IPS DF 6.9 (cell line): ENCODE measurements around the gene SCRN2.

Experiments used
- DNase-seq: peaks from one replicate; pipeline ENCODE4 v3.0.0-alpha.2; 2013; ENCODE audit warnings: low read depth, low spot score
- H3K27ac ChIP-seq: one replicate; pipeline ENCODE4 v1.5.1; 2013; ENCODE audit warnings: low read length, control low read depth
- H3K27me3 ChIP-seq: 2 replicates; pipeline ENCODE4 v1.6.1; 2013; ENCODE audit warnings: mild to moderate bottlenecking, low read length; ENCODE audit not compliant: control insufficient read depth, insufficient read depth
- H3K36me3 ChIP-seq: 2 replicates; pipeline ENCODE4 v1.6.1; 2013; ENCODE audit warnings: low read length; ENCODE audit not compliant: control insufficient read depth, insufficient read depth
- H3K4me1 ChIP-seq: 2 replicates; pipeline ENCODE4 v1.6.1; 2013; ENCODE audit warnings: low read length; ENCODE audit not compliant: control insufficient read depth, insufficient read depth
- H3K4me3 ChIP-seq: 2 replicates; pipeline ENCODE4 v1.5.1; 2013; ENCODE audit warnings: mild to moderate bottlenecking, low read length
- H3K9me3 ChIP-seq: 2 replicates; pipeline ENCODE4 v1.6.1; 2013; ENCODE audit warnings: low read length, inconsistent platforms; ENCODE audit not compliant: control insufficient read depth, insufficient read depth
- WGBS: extraction: QIAGEN DNeasy Blood & Tissue Kit; methylation state at CpG from one replicate; pipeline ENCODE4 v1.1.7; 2013; ENCODE audit warnings: mixed read lengths, missing lambda C conversion rate; ENCODE audit not compliant: insufficient read length, insufficient coverage; 5-methylcytosine and 5-hydroxymethylcytosine counted together

Gene SCRN2

DNA sequence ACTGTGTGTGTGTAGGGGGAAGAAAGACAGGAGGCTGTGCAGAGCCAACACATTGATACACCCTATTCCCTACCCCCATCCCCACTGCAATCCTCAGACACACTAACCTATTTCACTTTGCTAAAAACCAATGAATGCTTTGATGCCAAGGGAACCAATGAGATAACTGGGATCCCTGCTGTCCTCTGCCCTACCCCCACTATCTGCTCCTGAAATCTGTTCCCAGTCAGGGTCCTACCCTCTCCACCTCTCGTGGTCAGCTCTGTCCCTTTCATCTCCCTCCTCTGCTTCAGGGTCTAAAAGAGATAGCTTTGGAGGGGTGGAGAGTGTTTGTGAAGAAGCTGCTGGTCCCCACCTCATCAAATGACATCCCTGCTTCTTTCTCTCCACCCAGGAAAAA lies 29.0 kb upstream of the SCRN2 start:
- peaks cover 4% of the 10 kb centered on the region; the same call in 1 of the 2 replicates for H3K27me3 ChIP-seq
- DNase-seq: no peak
- no peaks in the 10 kb centered on the region for H3K36me3 ChIP-seq

DNA sequence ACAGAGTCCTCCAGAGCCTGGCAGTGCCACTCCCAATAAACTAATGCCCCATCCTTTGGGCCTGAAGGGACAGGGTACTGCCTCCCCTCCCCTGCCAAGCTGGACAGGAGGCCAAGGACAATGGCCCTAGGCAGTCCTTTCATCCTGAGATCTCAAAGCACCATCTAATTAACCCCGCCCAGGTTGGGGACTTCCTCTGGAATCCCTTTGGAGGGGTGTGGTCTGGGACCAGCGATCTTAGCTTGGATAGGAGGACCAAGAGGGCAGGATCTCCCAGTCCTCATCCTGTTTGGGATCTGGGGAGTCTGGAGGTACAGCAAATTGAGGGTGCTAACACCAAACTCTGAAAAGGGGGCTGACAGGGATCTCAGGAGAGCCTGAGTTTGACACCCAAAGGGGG lies 28.0 kb upstream of the SCRN2 start:
- WGBS: no CpG with 5 or more reads among the region's 2 CpGs
- no peak for DNase-seq

More for the DNA sequence above, 29.0 kb upstream of the SCRN2 start:
- WGBS: no CpG with 5 or more reads among the region's 1 CpG
- 0 out of 2 replicates have a peak, but pooled peaks cover 1% of the 10 kb centered on the region for H3K4me1 ChIP-seq
- H3K27ac ChIP-seq: no peak overlapping the region
- no peak overlapping the region for H3K4me3 ChIP-seq
- no peaks in the 10 kb centered on the region for H3K9me3 ChIP-seq

DNA sequence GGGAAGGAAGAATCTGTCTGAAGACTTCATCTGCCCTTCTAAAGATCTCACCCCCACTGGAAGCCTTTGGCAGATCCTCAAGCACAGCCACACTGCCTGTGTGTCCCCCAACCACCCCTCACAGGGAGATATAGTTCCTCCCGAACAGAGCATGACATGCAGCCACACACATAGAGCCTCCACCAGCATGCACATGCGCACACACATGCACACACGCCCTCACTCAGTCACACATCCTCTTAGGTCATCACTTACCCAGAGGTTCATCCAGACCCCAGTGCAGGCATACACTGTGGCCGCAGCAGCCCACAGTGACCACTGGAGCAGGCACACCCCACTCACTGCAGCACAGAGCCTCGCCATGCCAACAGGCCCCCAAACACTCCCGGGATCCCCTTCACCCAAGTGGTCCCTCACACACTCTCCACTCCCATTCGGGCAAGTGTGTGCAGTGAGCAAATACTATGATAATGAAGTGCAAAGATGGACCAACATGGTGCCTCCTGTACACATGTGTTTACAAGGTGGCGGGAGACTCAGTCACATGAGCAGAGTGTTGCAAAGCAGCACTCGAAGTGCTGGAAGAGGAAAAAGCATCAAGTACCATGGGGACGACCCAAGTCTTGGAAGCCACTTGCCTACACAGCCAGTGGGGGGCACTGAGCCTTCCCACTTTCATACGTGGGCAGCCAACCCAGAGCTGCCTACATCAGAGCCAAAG lies 26.9 kb upstream of the SCRN2 start:
- DNase-seq: no peak
- H3K27me3 ChIP-seq: peaks cover 4% of the 10 kb centered on the region; the same call in 1 of the 2 replicates
- H3K36me3 ChIP-seq: no peaks in the 10 kb centered on the region
- no peak overlapping the region for H3K4me3 ChIP-seq
- no CpG with 5 or more reads among the region's 11 CpGs for WGBS
- H3K27ac ChIP-seq: no peak overlapping the region
- H3K9me3 ChIP-seq: no peaks in the 10 kb centered on the region
- H3K4me1 ChIP-seq: 0 out of 2 replicates have a peak, but pooled peaks cover 1% of the 10 kb centered on the region

More for the DNA sequence above, 28.0 kb upstream of the SCRN2 start:
- Histone ChIP-seq H3K9me3 (no peaks in the 10 kb centered on the region), H3K36me3 (no peaks in the 10 kb centered on the region), H3K27me3 (peaks cover 4% of the 10 kb centered on the region; the same call in 1 of the 2 replicates), H3K27ac (no peak overlapping the region), H3K4me3 (no peak overlapping the region), H3K4me1 (0 out of 2 replicates have a peak, but pooled peaks cover 1% of the 10 kb centered on the region)

DNA sequence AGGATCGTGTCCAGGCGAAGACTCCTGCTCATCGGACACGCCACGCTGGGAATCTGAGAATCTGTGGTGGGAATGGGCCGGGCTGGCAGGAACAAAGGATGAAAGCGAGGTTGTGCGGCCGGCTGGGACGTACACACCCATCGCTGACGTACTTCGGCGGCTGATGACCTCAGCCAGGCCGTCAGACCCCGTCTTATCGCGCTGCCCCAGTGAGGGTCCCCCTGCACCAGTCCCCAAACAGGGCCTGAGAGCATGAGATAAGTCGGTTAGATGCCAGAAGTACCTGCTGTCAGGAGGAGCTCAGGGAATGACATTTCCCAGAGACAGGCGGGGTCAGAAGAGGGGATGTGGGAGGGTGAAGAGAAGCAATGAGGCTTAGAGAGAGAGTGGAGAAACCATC lies 25.9 kb upstream of the SCRN2 start:
- H3K4me3 ChIP-seq: no peak overlapping the region
- H3K9me3 ChIP-seq: no peaks in the 10 kb centered on the region
- H3K27me3 ChIP-seq: peaks cover 4% of the 10 kb centered on the region; the same call in 1 of the 2 replicates
- no peak for DNase-seq
- no peaks in the 10 kb centered on the region for H3K36me3 ChIP-seq
- no CpG with 5 or more reads among the region's 20 CpGs for WGBS
- H3K4me1 ChIP-seq: 0 out of 2 replicates have a peak, but pooled peaks cover 1% of the 10 kb centered on the region
- H3K27ac ChIP-seq: no peak overlapping the region

DNA sequence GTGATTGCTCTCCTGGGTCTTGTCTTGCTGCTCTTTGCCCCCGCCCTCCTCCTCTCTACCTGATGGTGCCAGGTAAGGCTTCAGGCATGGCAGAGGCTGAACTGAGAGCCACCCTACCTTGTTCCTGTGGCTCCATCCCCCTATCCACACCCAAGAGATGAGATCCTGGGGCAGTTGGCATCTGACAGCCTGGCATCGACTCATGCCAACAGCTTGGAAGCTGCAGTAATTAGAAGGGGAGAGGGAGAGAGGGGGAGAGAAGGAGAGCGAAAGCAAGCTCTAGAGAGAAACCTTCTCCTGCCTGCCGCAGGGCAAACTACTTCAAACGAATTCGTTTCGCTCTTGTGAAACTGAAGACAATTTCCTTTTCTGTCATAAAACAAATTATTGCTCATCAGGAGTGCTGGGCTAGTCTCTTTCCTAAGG lies 23.7 kb upstream of the SCRN2 start:
- no peaks in the 10 kb centered on the region for H3K9me3 ChIP-seq
- no peaks in the 10 kb centered on the region for H3K27me3 ChIP-seq
- no peak overlapping the region for H3K4me3 ChIP-seq
- no peaks in the 10 kb centered on the region for H3K36me3 ChIP-seq
- WGBS: no CpG with 5 or more reads among the region's 7 CpGs
- H3K4me1 ChIP-seq: no peaks in the 10 kb centered on the region
- no peak for DNase-seq
- no peak overlapping the region for H3K27ac ChIP-seq

DNA sequence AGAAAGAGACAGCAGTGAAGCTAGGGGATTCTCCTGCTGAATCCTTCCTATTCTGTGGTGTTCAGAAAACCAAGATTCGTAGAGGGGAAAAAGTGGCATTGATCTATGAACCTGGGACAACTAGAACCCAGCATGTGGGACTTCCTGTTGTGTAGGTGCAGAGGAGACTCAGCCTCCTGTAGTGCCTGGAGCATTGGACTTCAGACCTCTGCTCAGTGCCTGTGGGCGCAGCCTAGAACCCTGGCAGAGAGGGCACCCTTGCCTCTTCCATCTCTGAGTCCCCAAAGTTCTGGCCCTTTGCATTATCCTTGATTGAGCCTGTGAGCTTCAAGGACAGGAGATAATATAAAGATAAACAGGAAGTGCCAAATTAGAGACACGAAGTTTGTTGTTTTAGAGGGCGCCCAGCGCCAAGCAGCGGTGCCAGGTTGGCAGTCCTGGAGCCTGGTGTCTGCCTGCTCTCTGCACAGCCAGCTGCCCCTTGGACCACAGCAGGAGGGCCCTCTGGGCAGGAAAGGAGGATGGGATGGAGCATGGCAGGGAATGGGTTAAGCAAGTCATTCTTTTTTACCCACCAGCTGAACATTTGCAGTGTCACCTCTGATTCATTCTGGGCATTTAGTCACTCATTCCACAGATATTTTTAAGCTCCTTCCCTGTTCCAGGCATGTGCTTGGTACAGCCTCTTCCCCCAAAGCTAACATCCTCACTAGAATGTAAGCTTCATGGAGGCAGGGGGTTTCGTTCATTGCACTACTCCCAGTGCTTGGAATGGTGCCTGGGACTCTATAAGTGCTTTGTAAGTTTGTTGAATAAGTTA lies 21.8 kb upstream of the SCRN2 start:
- H3K27me3 ChIP-seq: no peaks in the 10 kb centered on the region
- WGBS: no CpG with 5 or more reads among the region's 7 CpGs
- H3K4me3 ChIP-seq: no peak overlapping the region
- no peaks in the 10 kb centered on the region for H3K9me3 ChIP-seq
- no peaks in the 10 kb centered on the region for H3K4me1 ChIP-seq
- H3K36me3 ChIP-seq: no peaks in the 10 kb centered on the region
- no peak for DNase-seq
- H3K27ac ChIP-seq: no peak overlapping the region

DNA sequence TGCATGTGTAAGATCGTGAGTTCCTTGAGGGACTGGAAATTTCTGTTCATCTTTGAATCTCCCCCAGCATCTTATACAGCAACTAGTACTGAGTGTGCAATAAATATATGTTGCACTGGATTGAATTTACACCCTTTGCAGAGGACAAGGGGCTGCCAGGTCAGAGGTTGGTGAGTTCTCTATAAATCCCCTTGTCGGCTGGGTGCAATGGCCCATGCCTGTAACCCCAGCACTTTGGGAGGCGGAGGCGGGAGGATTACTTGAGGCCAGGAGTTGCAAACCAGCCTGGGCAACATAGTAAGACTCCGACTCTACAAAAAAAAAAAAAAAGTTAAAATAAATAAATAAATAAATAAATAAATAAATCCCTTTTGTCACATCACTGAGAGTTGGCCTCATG lies 19.3 kb upstream of the SCRN2 start:
- no peak overlapping the region for H3K27ac ChIP-seq
- H3K4me1 ChIP-seq: 0 out of 2 replicates have a peak, but pooled peaks cover 1% of the 10 kb centered on the region
- H3K9me3 ChIP-seq: no peaks in the 10 kb centered on the region
- no peaks in the 10 kb centered on the region for H3K36me3 ChIP-seq
- DNase-seq: no peak
- no CpG with 5 or more reads among the region's 5 CpGs for WGBS
- H3K4me3 ChIP-seq: no peak overlapping the region
- peaks cover 2% of the 10 kb centered on the region; the same call in 1 of the 2 replicates for H3K27me3 ChIP-seq

DNA sequence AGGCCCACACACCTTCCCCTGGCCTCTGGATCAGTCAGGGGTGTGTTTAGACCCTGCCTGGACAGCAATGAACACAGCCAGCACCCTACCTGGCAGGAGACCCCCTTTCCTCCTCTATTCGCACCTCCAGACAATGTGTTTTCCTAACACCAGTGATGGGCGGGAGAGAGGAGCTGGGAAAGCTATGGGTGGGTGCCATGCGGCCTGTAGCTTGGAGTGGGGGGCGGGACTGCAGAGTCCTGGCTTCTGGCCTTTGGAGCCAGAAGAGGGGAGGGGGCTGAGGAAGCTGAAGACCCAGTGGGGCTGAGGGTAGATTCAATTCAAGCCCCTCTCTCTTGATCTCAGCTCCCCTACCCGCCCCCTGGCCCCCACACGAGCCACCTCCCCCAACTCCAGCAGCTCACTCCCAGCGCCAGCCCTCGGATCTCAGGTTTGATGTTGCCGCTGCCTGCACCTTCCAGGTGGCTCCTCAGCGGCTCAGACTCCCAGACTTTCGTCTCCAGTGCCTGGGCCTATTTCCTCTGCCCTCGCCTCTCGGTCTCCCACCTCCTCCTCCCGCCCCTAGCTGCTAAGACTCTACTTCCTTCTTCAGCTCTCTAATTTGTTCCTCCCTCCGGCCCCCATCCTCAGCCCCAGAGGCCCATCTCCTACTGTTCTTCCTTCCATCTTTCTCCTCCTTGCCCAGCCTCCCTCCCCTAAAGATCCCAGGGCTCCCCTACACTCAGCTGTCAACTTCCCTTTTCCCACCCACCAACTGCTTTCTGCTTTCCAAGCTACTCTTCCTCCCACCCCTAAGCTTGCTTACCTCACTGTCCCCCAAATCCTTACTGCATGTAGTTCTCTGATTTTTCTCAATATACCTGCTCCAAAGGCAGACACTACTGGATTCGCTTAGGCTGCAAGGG lies 16.7 kb upstream of the SCRN2 start:
- peaks cover 21% of the 10 kb centered on the region for H3K27me3 ChIP-seq
- 0 out of 2 replicates have a peak, but pooled peaks cover 1% of the 10 kb centered on the region for H3K4me1 ChIP-seq
- no peaks in the 10 kb centered on the region for H3K9me3 ChIP-seq
- WGBS: no CpG with 5 or more reads among the region's 16 CpGs
- DNase-seq: no peak
- H3K36me3 ChIP-seq: no peaks in the 10 kb centered on the region
- H3K27ac ChIP-seq: no peak overlapping the region
- no peak overlapping the region for H3K4me3 ChIP-seq

DNA sequence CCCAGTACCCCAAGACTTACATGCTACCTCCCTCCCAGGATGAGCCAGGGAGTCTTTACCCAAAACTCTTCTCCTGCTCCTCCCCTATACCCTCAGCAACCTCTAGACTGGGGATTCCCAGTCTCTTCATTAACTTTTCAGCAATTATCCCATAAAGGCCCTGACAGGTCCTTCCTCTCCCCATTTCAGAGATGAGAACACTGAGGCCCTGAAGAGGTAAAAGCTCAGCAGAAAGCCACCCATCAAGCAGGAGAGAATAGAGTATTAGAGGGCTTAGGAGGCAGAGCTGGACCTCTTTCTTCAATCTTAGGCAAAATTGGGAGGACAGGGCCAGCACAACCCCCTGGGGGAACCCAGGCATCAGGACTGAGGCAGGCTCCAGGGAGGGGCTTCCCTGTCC lies 15.8 kb upstream of the SCRN2 start:
- Histone ChIP-seq H3K9me3 (no peaks in the 10 kb centered on the region), H3K27ac (no peak overlapping the region), H3K4me3 (no peak overlapping the region), H3K36me3 (no peaks in the 10 kb centered on the region), H3K4me1 (0 out of 2 replicates have a peak, but pooled peaks cover 1% of the 10 kb centered on the region), H3K27me3 (peaks cover 29% of the 10 kb centered on the region)
- no peak for DNase-seq

DNA sequence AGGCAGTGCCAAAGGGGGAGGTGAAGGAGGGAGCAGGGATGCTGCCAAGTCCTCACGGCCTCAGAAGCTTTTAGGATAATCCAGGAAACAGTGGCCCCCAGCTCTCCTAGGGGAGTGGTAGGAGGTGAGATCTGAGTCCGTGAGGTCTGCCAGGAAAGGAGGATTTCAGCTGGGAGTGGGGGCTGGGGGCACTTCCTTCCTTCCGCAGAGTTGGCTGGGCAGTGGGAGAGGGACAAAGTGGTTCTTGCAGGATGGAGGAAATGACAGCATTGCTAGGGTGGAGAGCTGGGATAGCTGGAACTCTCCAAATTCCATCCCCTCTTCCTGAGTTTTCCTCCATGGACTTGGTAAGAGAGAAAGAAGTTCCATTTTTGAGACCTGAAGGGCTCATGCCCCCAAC lies 14.7 kb upstream of the SCRN2 start:
- no peak overlapping the region for H3K4me3 ChIP-seq
- peaks cover 29% of the 10 kb centered on the region for H3K27me3 ChIP-seq
- H3K36me3 ChIP-seq: no peaks in the 10 kb centered on the region
- no peak for DNase-seq
- H3K4me1 ChIP-seq: 0 out of 2 replicates have a peak, but pooled peaks cover 1% of the 10 kb centered on the region
- H3K9me3 ChIP-seq: no peaks in the 10 kb centered on the region
- no CpG with 5 or more reads among the region's 3 CpGs for WGBS
- H3K27ac ChIP-seq: no peak overlapping the region
